Neuron (in vitro differentiated cells): Measurements from ENCODE around the gene OTOG.

ENCODE experiments used
- H2AFZ ChIP-seq: one replicate; pipeline ENCODE4 v1.6.1; 2013; ENCODE audit warnings: low read depth, mild to moderate bottlenecking, inconsistent platforms, low read length, moderate library complexity
- H3K27me3 ChIP-seq: one replicate; pipeline ENCODE4 v1.6.1; 2013; ENCODE audit warnings: low read length; ENCODE audit not compliant: insufficient read depth
- H3K36me3 ChIP-seq: one replicate; pipeline ENCODE4 v1.6.1; 2013; ENCODE audit warnings: low read length; ENCODE audit not compliant: insufficient read depth
- H3K4me1 ChIP-seq: one replicate; pipeline ENCODE4 v1.6.1; 2013; ENCODE audit warnings: low read length; ENCODE audit not compliant: insufficient read depth
- H3K4me3 ChIP-seq: 2 replicates; pipeline ENCODE4 v1.5.1; 2013; ENCODE audit warnings: mild to moderate bottlenecking, low read length, moderate library complexity
- H3K9me3 ChIP-seq: one replicate; pipeline ENCODE4 v1.6.1; 2013; ENCODE audit warnings: low read length

Gene OTOG

GRCh38 chr11:17604201-17604914 lies 57.3 kb downstream of the OTOG start:
- no peaks in the 10 kb centered on the region for H3K4me1 ChIP-seq
- no peaks in the 10 kb centered on the region for H3K36me3 ChIP-seq
- H3K27me3 ChIP-seq = peaks cover 21% of the 10 kb centered on the region
- no peaks in the 10 kb centered on the region for H3K9me3 ChIP-seq
- no peak overlapping the region for H2AFZ ChIP-seq
- H3K4me3 ChIP-seq = no peak overlapping the region

DNA sequence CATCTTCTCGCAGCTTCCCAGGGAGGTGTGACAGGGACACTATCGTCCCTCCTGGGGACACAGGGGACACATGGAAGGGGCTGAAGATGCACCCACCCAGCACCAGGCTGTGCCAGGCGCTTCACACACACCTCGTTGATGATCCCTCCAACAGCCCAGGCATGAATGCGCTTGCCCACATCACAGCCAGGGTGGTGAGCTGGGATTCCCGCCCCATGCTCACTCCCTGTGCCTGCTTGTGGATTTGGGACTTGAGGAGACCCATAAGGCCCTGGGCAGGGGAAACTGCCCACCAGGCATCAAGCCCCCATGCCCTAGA lies 57.8 kb downstream of the OTOG start:
- Histone ChIP-seq H3K36me3 (no peaks in the 10 kb centered on the region), H2AFZ (no peak overlapping the region)

GRCh38 chr11:17605651-17606122 lies 58.6 kb downstream of the OTOG start:
- peaks cover 15% of the 10 kb centered on the region for H3K27me3 ChIP-seq
- no peaks in the 10 kb centered on the region for H3K36me3 ChIP-seq
- no peak overlapping the region for H3K4me3 ChIP-seq
- no peaks in the 10 kb centered on the region for H3K4me1 ChIP-seq
- H2AFZ ChIP-seq = no peak overlapping the region
- H3K9me3 ChIP-seq = no peaks in the 10 kb centered on the region

More for the DNA sequence above, 57.8 kb downstream of the OTOG start:
- Histone ChIP-seq H3K4me3 (no peak overlapping the region), H3K27me3 (peaks cover 19% of the 10 kb centered on the region), H3K9me3 (no peaks in the 10 kb centered on the region), H3K4me1 (no peaks in the 10 kb centered on the region)

GRCh38 chr11:17606233-17607082 lies 59.4 kb downstream of the OTOG start:
- Histone ChIP-seq H3K27me3 (peaks cover 15% of the 10 kb centered on the region), H3K9me3 (no peaks in the 10 kb centered on the region), H3K4me1 (no peaks in the 10 kb centered on the region), H3K36me3 (no peaks in the 10 kb centered on the region), H3K4me3 (no peak overlapping the region), H2AFZ (no peak overlapping the region)

GRCh38 chr11:17607083-17607429 lies 60.0 kb downstream of the OTOG start:
- Histone ChIP-seq H3K9me3 (no peaks in the 10 kb centered on the region), H3K4me1 (no peaks in the 10 kb centered on the region), H3K36me3 (no peaks in the 10 kb centered on the region), H3K27me3 (peaks cover 19% of the 10 kb centered on the region), H2AFZ (no peak overlapping the region), H3K4me3 (no peak overlapping the region)

DNA sequence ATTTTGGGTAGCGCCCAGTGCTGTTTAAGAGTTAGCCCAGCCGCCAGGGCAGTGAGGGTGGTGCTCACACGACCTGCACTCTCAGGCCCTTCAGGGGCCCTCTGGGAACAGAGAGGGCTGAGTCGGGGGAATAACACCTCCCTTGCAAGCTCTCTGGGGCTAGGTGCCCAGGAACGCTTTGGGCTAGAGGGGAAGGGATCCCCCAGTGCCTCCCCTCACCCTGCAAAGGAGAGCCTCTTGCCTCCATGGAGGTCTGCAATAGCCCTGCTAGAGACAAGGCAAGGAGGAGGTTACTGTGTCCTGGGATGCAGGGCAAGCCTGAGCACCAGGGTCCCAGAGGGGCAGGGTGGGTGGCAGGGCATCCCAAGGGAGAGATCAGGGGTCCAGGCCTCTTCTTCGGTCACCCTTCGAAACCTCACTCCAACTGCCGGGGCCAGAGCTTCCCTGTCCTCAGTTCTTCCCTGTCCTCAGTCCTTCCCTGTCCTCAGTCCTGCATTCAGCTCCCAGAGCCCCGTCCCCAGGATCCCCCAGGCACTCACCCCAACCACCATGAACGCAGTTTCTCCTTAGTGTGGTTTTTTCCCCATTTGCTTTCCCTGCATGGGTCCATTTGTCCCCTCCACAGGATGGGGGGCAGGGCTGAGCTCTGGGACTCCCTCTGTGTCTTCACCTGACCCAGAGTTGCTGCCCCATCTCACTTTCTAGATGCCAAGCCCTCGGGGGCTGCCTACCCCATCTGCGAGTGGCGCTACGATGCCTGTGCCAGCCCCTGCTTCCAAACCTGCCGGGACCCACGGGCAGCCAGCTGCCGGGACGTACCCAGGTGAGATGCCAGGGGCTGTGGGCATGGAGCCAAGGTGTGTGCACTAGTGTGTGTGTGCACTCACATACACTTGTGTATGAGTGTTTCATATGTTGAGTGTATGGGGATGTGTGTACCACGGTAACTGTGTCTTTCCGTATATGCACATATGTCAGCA lies 60.8 kb downstream of the OTOG start:
- no peak overlapping the region for H3K4me3 ChIP-seq
- no peaks in the 10 kb centered on the region for H3K36me3 ChIP-seq
- no peak overlapping the region for H2AFZ ChIP-seq
- H3K9me3 ChIP-seq = no peaks in the 10 kb centered on the region
- H3K27me3 ChIP-seq = peaks cover 26% of the 10 kb centered on the region
- no peaks in the 10 kb centered on the region for H3K4me1 ChIP-seq

GRCh38 chr11:17608821-17609220 lies 61.8 kb downstream of the OTOG start:
- Histone ChIP-seq H3K4me1 (no peaks in the 10 kb centered on the region), H3K9me3 (no peaks in the 10 kb centered on the region), H3K36me3 (no peaks in the 10 kb centered on the region), H3K27me3 (peaks cover 29% of the 10 kb centered on the region), H3K4me3 (no peak overlapping the region), H2AFZ (no peak overlapping the region)

DNA sequence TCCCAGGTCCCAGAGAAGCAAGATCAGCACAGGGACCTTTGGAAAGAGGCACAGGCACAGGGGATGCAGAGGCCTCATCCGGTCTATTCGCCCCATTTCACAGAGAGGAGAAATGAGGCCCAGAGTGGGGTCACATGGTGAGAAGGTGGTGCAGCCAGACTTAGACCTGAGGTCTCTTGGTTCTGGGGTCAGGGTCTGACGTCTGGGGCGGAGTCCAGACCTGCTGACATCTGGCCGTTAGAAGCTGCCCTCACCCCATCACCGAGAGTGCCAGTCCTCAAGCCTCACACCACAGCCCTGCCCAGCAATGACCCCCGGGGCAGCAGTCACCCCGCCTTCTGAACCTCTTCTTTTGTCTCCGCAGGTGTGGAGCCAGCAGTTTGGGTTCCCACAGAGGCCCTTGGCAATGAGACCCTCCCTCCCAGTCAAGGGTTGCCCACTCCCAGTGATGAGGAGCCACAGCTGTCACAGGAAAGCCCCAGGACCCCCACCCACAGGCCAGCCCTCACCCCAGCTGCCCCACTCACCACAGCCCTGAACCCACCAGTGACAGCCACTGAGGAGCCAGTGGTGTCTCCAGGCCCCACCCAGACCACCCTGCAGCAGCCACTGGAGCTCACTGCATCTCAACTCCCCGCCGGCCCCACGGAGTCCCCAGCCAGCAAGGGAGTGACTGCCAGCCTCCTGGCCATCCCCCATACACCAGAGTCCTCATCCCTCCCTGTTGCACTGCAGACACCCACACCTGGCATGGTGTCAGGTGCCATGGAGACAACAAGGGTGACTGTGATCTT lies 62.4 kb downstream of the OTOG start:
- H3K9me3 ChIP-seq = no peaks in the 10 kb centered on the region
- peaks cover 26% of the 10 kb centered on the region for H3K27me3 ChIP-seq
- H3K36me3 ChIP-seq = no peaks in the 10 kb centered on the region
- no peak overlapping the region for H3K4me3 ChIP-seq
- H3K4me1 ChIP-seq = no peaks in the 10 kb centered on the region
- H2AFZ ChIP-seq = no peak overlapping the region

DNA sequence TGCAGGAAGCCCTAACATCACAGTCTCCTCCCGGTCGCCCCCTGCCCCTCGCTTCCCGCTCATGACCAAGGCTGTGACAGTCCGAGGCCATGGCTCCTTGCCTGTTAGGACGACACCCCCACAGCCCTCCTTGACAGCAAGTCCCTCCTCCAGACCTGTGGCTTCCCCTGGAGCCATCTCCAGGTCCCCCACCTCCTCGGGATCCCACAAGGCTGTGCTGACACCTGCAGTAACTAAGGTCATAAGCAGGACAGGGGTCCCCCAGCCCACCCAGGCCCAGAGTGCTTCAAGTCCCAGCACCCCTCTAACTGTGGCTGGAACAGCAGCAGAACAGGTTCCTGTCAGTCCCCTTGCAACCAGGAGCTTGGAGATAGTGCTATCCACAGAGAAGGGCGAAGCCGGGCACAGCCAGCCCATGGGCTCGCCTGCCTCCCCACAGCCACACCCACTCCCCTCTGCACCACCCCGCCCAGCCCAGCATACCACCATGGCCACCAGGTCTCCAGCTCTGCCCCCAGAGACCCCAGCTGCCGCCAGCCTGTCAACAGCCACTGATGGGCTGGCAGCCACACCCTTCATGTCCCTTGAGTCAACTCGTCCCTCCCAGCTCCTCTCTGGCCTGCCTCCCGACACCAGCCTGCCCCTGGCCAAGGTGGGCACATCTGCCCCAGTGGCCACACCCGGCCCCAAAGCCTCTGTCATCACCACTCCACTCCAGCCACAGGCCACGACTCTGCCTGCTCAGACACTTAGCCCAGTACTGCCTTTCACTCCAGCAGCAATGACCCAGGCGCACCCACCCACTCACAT lies 63.2 kb downstream of the OTOG start:
- no peak overlapping the region for H3K4me3 ChIP-seq
- no peaks in the 10 kb centered on the region for H3K9me3 ChIP-seq
- H3K36me3 ChIP-seq = no peaks in the 10 kb centered on the region
- H2AFZ ChIP-seq = no peak overlapping the region
- peaks cover 26% of the 10 kb centered on the region for H3K27me3 ChIP-seq
- no peaks in the 10 kb centered on the region for H3K4me1 ChIP-seq

DNA sequence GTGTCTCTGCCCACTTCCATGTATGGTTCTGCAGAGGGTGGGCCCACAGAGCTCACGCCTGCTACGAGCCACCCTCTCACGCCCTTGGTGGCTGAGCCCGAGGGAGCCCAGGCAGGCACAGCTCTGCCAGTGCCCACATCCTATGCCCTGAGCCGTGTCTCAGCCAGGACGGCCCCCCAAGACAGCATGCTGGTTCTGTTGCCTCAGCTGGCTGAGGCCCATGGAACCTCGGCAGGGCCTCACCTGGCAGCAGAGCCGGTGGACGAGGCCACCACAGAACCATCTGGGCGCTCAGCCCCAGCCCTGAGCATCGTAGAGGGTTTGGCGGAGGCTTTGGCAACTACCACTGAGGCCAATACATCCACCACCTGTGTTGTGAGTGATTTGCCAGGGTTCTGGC lies 64.0 kb downstream of the OTOG start:
- no peak overlapping the region for H3K4me3 ChIP-seq
- H3K4me1 ChIP-seq = no peaks in the 10 kb centered on the region
- H2AFZ ChIP-seq = no peak overlapping the region
- no peaks in the 10 kb centered on the region for H3K36me3 ChIP-seq
- no peaks in the 10 kb centered on the region for H3K9me3 ChIP-seq
- H3K27me3 ChIP-seq = peaks cover 23% of the 10 kb centered on the region

- no peaks in the 10 kb centered on the region for H3K4me1 ChIP-seq
- no peak overlapping the region for H2AFZ ChIP-seq
These were observed 64.6 kb downstream of the OTOG start for GRCh38 chr11:17611503-17612220.

More at GRCh38 chr11:17611503-17612220, 64.6 kb downstream of the OTOG start:
- Histone ChIP-seq H3K27me3 (peaks cover 19% of the 10 kb centered on the region), H3K36me3 (no peaks in the 10 kb centered on the region), H3K9me3 (no peaks in the 10 kb centered on the region), H3K4me3 (no peak overlapping the region)
